ENCODE data around the gene AQP12A.

The AQP12A gene

GRCh38 chr2:240747256-240747655 lies 55.6 kb downstream of the AQP12A start:
- DNase-seq = no peak
